HG03280 (cell line): ENCODE data around the gene SP100.
"Not testable (repeated sequence)": the region's sequence is repeated elsewhere in the genome, so short reads cannot be mapped to it uniquely, and the experiment has no call there.

ENCODE experiments used
- ATAC-seq: cut with Tn5 transposase; IDR thresholded peaks from one replicate; pipeline ENCODE4 v1.9.1; 2021; ENCODE audit warnings: mild to moderate bottlenecking, moderate library complexity; ENCODE audit not compliant: unreplicated experiment

The SP100 gene

GRCh38 chr2:230416061-230416721 lies at the start of gene SP100:
Gene SP100 (plus strand): TSS chr2:230416201. CDS start chr2:230416297, 96 bp downstream.
- peak; percentile 72 for ATAC-seq

- no peak for ATAC-seq
Observed at GRCh38 chr2:230382108-230382507, 33.9 kb upstream of the SP100 start.

- no peak for ATAC-seq
Observed at GRCh38 chr2:230383453-230383852, 32.5 kb upstream of the SP100 start.

- no peak for ATAC-seq
Observed at GRCh38 chr2:230384986-230385385, 31.0 kb upstream of the SP100 start.

- ATAC-seq = no peak
Observed at GRCh38 chr2:230394301-230394700, 21.7 kb upstream of the SP100 start.

GRCh38 chr2:230398698-230399097 lies 17.3 kb upstream of the SP100 start:
- ATAC-seq = not testable (repeated sequence)

GRCh38 chr2:230400041-230400440 lies 16.0 kb upstream of the SP100 start:
- ATAC-seq = no peak

GRCh38 chr2:230400454-230400853 lies 15.5 kb upstream of the SP100 start:
- no peak for ATAC-seq

- ATAC-seq = not testable (repeated sequence)
Observed at GRCh38 chr2:230401026-230401425, 15.0 kb upstream of the SP100 start.

- no peak for ATAC-seq
Observed at GRCh38 chr2:230403746-230404145, 12.3 kb upstream of the SP100 start.

- ATAC-seq = no peak
Observed at GRCh38 chr2:230405824-230406223, 10.2 kb upstream of the SP100 start.

GRCh38 chr2:230408244-230408842 lies 7.7 kb upstream of the SP100 start:
- no peak for ATAC-seq

GRCh38 chr2:230409316-230409715 lies 6.7 kb upstream of the SP100 start:
- ATAC-seq = not testable (repeated sequence)

- ATAC-seq = no peak
Observed at GRCh38 chr2:230410263-230410662, 5.7 kb upstream of the SP100 start.

GRCh38 chr2:230410861-230411569 lies 5.0 kb upstream of the SP100 start:
- no peak for ATAC-seq

GRCh38 chr2:230411570-230412370 lies 4.2 kb upstream of the SP100 start:
- peak; percentile 46 for ATAC-seq

- no peak for ATAC-seq
Observed at GRCh38 chr2:230412371-230412711, 3.7 kb upstream of the SP100 start.

- ATAC-seq = no peak
Observed at GRCh38 chr2:230412846-230413245, 3.2 kb upstream of the SP100 start.

- ATAC-seq = no peak
Observed at GRCh38 chr2:230413479-230413878, 2.5 kb upstream of the SP100 start.

- no peak for ATAC-seq
Observed at GRCh38 chr2:230414302-230414701, 1.7 kb upstream of the SP100 start.

GRCh38 chr2:230417436-230417835 lies 1.4 kb downstream of the SP100 start:
- no peak for ATAC-seq
